ENCODE data around the gene TUT4.
"Not testable (repeated sequence)": the region's sequence is repeated elsewhere in the genome, so short reads cannot be mapped to it uniquely, and the experiment has no call there.

TUT4 gene

GRCh38 chr1:52552505-52553361 is at the start of gene TUT4:
Gene TUT4 (minus strand): TSS chr1:52553092. CDS start chr1:52526280, 26,812 bp downstream.
- DNase-seq: peak; percentile 67 to 83 (median 80)

GRCh38 chr1:52601991-52602855 is 49.3 kb upstream of the TUT4 start, which contains the start of gene GPX7:
Gene GPX7 (plus strand): TSS chr1:52602371. CDS start chr1:52602410, 39 bp downstream.
- DNase-seq: peak; percentile 37 to 71 (median 52)

- no peak for DNase-seq
These were observed 48.6 kb upstream of the TUT4 start for GRCh38 chr1:52601519-52601918.

- DNase-seq: no peak
These were observed 47.8 kb upstream of the TUT4 start for GRCh38 chr1:52600533-52601179.

GRCh38 chr1:52599236-52599635 is 46.3 kb upstream of the TUT4 start:
- no peak for DNase-seq

- DNase-seq: no peak
These were observed 45.8 kb upstream of the TUT4 start for GRCh38 chr1:52598729-52599128.

- no peak for DNase-seq
These were observed 45.0 kb upstream of the TUT4 start for GRCh38 chr1:52597912-52598311.

GRCh38 chr1:52595061-52595460 is 42.2 kb upstream of the TUT4 start:
- DNase-seq: no peak

- DNase-seq: no peak
These were observed 40.6 kb upstream of the TUT4 start for GRCh38 chr1:52593495-52593894.

- DNase-seq: no peak
These were observed 39.9 kb upstream of the TUT4 start for GRCh38 chr1:52592637-52593323.

- no peak for DNase-seq
These were observed 37.4 kb upstream of the TUT4 start for GRCh38 chr1:52590266-52590665.

GRCh38 chr1:52588535-52588934 is 35.6 kb upstream of the TUT4 start:
- DNase-seq: no peak

- DNase-seq: no peak
These were observed 35.1 kb upstream of the TUT4 start for GRCh38 chr1:52588027-52588426.

- no peak for DNase-seq
These were observed 32.6 kb upstream of the TUT4 start for GRCh38 chr1:52585474-52585873.

GRCh38 chr1:52582116-52582696 is 29.3 kb upstream of the TUT4 start:
- DNase-seq: no peak

GRCh38 chr1:52580283-52580682 is 27.4 kb upstream of the TUT4 start:
- DNase-seq: no peak

- DNase-seq: no peak
These were observed 26.5 kb upstream of the TUT4 start for GRCh38 chr1:52579415-52579814.

GRCh38 chr1:52578066-52578465 is 25.2 kb upstream of the TUT4 start:
- DNase-seq: not testable (repeated sequence)

GRCh38 chr1:52576074-52576473 is 23.2 kb upstream of the TUT4 start:
- DNase-seq: no peak

- DNase-seq: no peak
These were observed 21.7 kb upstream of the TUT4 start for GRCh38 chr1:52574594-52574993.

- no peak for DNase-seq
These were observed 19.5 kb upstream of the TUT4 start for GRCh38 chr1:52572387-52572786.

GRCh38 chr1:52571783-52572182 is 18.9 kb upstream of the TUT4 start:
- no peak for DNase-seq

Data from stimulated activated naive CD4-positive, alpha-beta T cell (primary cell).